HG02798 (cell line): Measurements from ENCODE around the gene MS4A8.
"Not testable (repeated sequence)": the region's sequence is repeated elsewhere in the genome, so short reads cannot be mapped to it uniquely, and the experiment has no call there.

Experiments used
- ATAC-seq: cut with Tn5 transposase; IDR thresholded peaks from one replicate; pipeline ENCODE4 v1.9.1; 2021; ENCODE audit warnings: mild to moderate bottlenecking; ENCODE audit not compliant: unreplicated experiment, poor library complexity

MS4A8 gene

DNA sequence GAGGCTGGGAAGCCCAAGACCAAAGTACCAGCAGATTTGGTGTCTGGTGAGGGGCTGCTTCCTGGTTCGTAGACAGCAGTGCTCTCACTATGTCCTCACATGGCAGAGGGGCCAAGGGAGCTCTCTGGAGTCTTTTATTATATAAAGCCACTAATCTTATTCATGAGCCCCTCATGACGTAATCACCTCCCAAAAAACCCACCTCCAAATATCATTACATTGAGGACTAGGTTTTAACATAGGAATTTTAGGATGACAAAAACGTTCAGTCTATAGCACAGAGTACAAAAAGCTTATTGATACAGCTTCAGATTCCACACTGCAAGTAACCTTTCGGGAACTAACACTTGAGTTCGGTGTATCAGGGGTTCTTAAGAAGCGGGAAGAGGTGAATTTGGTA is 21.0 kb downstream of the MS4A8 start:
- no peak for ATAC-seq

DNA sequence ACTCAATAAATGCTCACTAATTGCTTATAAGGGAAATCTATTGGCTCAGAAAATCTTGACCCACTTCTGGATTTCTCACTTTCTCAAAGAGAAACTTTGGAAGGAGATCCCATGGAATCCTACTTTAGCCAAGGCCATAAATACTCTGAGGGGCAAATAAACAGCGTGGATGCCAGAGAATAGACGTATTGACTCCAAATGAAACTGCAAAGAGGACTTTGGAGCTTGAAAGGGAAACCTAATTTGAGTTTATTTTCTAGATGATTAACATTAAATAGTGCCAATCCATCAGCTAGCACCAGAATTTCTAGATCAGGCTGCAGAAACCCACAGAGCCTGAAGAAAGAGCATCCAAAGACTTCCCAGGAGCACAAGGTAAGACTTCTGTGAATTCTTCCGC is 25.0 kb downstream of the MS4A8 start, which contains the start of gene MS4A18:
TSS of gene MS4A18 (plus strand) at position 301 of the 400 bp plus-strand sequence.
- no peak for ATAC-seq

DNA sequence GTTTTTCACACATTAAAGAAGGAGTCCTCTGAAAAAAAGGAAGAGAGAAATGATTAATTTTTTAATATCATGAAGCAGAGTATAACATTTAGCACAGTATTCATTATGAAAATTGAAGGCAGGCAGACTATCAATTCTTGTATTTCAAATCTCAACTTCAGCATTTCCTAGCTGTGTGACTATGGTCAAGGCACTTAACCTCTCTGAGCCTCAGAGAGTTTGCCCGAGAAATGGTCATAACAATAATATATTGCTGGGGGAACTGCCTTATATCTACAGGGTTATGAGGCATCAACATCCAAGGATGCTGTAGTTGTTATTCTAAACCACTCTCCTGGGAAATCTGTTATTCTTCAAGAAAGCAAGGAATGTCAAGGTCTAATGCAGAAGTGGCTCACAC is 26.2 kb downstream of the MS4A8 start:
- ATAC-seq, result no peak

DNA sequence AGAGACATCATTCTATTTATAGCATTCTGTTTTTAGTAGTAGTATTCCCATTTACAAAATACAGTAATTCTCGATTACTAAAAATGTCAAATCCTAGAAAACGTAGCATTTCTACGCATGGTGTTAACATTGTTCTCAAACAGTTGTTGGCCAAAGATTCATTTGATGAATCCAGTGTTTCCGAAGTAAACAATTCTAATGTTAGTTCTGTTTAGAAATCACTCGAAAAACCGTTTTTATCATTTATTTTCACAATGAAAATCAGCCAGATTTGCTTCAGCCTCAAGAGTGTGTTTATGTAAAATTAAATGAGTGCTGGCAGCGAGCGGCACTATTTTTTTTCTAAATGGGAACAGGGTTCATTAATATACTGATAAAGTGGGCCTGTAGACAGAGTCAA is 32.2 kb downstream of the MS4A8 start:
- no peak for ATAC-seq

DNA sequence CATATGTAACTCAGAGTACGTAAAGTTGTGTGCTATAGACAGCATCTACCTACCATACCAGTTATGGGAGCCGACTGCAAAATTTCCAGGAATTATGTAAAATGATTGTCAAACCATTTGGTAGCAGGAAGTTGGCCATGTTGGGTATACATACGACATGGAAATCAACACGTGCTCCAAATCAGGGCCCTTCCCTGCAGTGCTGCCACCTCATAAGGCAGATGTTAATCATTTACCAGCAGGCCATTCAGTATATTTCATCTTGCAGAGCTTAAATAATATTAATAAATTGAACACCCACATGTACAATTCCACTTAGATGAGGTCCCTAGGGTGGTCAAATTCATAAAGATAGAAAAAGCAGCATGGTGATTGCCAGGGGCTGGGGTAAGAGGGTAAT is 34.9 kb downstream of the MS4A8 start:
- no peak for ATAC-seq

DNA sequence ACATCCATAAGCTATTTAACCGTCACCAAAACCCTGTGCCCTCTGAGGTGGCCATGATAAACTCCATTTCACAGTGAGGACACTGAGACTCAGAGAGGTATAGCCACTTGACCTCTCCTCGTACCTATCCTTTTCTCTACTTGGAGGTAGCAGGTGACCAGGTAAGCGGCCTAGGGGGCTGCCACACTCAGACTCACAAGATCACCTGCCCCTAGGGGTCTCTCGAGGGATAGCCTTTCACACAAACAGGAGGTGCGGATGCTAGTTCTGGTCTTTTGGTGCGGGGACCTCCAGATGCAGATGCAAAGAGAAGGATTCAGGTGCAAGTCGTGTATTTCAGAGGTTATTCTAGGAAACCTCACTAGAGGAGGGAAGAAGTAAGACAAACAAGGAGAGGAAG is 39.7 kb downstream of the MS4A8 start:
- ATAC-seq, result no peak

DNA sequence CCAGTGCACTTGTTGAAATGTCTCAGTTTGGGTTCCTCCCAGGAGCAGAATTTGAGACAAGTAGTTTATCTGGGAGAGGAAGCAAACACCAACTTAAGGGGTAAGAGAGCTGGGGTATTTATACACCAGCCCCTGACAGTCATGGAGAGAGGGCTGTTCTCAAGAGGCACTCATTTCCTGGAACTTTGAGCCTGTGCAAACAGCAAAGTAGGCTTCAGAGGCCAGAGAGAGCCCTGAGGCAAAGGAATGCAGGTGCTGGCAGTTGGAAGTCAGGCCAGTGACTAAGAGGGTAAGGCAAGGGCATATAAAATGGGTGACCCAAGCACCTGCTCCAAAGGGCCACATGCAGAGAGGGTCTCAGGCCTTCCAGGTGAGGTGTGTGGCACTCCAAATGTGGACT is 41.2 kb downstream of the MS4A8 start:
- ATAC-seq, result no peak

DNA sequence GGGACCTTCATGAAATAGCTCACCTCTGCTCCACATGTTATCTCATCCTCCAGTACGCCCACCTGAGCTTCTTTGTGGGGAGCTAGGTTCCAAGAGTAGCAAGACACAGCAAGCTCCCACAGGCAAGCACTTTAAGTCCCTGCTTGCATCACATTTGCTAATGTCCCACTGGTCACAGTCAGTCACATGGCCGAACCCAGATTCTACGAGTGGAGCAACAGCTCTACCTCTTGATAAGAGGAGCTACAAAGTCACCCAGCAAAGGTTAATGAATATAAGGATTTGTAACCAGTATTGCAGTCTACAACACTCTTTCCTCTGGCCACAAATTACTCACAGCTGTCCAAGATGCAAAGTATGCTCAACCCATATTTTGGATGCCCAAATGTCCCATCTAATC is 42.0 kb downstream of the MS4A8 start:
- ATAC-seq, result no peak

DNA sequence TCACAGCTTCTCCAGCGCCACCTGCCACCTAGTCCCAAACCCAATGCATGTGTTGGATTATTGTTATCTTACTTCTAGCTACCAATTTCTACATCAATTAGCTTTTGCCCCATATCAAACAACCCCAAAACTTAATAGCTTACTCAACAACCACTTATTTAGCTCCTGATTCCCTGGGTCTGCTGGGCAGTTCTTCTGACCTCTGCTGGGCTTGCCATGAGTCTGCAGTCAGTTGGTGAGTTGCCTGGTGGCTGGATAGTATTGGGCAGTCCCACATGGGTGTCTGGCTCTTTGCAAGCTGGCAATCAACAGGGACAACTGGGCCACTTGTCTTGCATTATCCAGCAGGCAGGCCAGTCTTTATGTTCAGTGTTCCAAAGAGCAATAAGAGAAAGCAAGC is 43.6 kb downstream of the MS4A8 start:
- no peak for ATAC-seq

DNA sequence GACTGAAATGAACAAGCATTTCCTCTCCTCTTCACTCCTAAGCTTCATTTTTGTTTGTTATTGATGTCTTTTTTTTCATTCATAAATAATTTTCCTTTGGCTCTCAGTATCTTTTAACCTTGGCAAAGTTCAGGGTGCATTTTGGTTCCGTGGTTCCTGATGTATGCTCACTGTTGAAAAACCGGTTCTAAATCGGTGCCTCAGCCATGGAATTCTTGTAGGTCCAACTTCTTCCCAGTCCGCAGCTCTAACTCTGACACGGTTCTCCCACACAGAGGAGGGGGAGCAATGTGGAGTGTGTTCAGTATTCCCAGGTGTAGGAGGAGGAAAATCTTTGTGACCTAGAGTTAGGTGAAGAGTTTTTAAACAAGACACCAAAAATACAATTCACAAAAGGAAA is 44.7 kb downstream of the MS4A8 start:
- no peak for ATAC-seq

DNA sequence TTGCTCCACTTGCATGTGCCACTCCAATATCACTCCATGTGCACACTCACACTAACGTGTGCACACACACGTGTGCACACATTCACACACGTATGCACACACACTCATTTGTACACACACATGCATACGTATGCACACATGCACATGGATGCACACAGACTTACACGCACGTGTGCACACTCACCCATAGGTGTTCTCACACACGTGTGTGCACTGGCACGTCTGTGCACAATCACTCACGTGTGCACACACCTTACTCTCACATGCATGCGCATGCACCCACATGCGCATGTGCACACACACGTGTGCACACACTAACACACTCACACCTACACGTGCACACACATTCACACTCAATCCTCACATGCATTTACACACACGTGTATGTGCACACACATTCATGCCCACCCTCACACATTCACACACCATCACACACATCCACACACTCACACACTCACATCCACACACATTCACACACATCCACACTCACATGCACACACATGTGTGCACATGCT is 48.0 kb downstream of the MS4A8 start:
- no peak for ATAC-seq

DNA sequence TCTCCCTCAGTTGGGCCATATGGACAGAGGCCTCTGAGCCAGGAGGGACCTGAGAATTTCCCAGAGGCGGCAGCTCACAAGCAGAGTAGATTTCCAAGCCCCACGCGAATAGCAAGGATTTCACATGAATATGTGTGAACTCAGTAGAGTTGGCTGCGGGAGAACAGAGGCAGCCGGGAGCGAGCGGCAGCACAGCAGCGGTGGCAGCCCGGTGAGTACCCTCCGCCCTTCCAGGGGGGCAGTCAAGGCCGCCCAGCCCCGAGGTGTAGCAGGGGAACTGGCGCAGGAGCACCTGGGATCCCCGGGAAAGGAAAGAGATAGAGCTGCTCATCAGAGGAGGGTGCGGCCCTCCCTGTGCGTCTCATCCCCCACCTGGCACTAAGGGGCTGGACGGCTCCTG is 48.8 kb downstream of the MS4A8 start:
- ATAC-seq, result no peak

DNA sequence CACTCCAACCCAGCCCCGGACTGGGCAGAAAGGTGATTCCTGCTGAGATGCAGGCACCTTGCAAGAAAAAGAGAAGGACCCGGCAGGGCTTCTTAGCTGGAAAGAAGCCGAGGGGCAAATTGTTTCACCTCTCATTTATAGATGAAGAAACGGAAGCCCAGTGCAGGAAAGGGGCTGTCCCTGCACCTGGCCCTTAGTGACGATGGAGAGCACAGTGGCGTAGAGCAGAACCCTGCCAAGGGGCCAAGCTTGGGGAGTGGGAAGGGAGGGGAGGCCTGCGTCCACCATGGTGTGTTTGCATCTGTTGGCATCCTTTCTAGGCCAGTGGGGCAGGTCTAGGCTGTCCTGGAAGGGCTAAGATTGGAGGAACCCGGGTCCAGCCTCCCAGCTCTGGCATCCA is 49.4 kb downstream of the MS4A8 start:
- ATAC-seq, result no peak

DNA sequence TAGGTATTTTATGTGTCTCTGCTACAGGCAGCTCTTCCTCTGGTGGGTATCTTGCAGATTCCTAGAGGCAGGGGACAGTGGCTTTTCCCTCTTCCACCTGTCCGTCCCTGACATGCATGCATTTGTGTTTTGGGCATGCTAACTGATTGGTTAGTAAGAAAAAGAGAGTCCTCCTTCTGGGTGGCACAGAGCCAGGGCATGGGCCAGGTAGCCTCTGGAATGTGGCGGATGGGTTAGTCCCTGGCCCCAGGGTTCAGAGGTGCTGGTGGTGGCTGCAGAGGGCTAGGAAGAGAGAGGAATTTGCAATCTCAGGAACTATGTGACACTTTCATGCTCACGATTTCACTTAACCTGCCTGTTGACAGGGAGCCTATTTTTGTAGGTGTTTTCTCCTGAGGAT is 51.5 kb downstream of the MS4A8 start:
- no peak for ATAC-seq

DNA sequence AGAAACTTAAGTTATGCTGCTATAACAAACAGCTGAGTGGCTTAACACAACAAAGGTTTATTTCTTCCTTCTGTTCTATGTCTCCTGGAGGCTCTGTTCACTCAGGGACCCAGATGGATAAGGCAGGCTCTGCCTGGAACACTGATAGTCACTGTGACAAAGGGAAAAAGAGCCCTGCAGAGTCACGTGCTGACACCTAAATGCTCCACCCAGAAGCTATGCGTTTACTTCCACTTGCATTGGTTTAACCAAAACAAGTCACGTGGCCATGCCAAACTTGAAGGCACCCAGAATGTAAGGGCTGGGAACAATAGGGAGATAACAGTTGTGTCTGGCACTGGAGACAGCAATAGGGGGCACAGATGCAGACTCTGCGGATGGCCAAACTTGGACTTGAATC is 53.9 kb downstream of the MS4A8 start:
- ATAC-seq, result no peak

DNA sequence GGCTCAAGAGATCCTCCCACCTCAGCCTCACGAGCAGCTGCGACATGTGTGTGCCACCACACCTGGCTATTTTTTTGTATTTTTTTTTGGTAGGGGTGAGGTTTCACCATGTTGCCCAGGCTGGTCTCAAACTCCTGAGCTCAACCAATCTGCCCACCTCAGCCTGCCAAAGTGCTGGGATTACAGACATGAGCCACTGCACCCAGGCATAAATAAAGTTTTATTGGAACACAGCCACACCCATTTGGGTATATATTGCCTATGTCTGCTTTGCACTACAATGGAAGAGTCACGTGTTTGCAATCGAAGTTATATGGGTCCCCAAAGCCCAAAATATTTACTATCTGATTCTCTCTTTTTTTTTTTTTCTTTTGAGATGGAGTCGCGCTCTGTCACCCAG is 55.5 kb downstream of the MS4A8 start:
- no peak for ATAC-seq

DNA sequence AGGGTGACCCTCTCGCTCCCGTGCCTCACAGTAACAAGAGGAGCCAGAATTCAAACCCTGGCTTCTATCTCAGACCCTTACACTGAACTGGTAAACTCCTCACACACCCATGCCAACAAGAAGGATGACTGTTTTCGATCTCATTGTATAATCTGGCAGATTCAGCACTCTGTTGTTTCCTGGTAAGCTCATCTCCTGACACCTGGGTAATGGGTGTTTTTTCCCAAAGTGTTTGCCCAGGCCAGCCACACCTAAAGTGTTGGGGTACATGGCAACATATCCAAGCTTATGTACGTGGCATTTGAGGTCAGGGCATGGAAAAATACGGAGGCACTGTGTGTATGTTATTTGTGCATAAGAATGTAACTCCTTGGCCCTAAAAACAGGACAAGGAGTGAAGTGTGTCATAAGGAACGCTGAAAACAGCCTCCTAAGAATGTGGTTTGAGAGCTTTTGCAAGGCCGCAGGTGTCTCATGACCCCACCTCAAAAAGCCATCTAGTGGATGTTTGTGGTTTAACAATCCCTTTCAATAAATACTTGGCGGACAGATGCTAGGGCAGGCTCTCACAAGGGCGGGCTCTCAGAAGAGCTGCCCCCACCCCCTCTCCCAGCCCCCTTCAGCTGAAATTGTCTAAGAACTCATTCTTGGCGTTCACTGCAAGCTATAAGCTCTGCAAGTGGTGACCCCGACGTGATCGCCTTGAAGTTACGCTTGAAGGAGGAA is 57.1 kb downstream of the MS4A8 start, which contains the start of gene MS4A15:
TSS of gene MS4A15 (plus strand) at position 561 of the 726 bp plus-strand sequence. CDS start 6,867 bp downstream, outside the sequence.
- no peak for ATAC-seq

DNA sequence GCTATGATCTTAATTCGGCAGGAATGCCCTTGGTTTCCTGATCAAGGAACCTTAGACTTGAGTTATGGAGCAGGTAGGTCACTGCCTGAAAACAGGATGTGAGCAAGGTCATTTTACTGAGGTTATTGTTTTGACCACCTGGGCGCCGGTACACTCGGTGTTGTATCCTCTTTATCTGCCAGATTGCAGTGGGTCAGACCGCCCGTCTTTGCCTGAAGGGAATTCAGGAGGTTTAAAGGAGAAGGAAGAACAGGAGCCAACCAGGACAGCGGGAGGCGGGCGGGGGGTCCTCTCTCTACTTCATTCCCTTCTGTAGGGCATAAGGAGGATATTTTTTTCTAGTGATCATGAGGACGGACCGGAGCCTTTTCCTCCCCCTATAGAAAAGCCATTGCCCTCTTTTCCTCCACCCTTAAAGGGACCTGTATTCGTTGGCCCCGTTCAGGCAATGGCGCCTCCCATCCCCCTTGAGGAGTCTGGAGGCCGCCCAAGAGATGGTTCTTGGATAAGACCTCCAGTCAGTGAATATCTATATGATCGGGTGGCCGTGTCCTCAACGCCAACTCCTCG is 57.9 kb downstream of the MS4A8 start:
- ATAC-seq, result no peak

DNA sequence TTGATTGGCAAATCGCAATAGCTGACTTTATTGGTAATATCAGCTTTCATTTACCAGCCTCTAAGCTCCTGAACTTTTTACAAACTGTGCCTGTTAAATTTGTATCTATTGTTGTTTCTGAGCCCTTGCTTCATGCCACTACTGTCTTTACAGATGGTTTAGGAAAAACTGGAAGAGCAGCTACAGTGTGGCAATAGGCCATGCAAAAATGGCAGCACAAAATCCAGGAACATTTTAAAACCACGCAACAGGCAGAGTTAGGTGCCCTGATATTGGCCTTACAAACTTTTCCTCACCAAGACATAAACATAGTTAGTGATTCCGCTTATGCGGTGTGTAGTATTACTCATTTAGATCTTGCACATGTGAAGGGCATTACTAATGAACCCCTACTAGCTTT is 59.3 kb downstream of the MS4A8 start:
- ATAC-seq, result not testable (repeated sequence)

DNA sequence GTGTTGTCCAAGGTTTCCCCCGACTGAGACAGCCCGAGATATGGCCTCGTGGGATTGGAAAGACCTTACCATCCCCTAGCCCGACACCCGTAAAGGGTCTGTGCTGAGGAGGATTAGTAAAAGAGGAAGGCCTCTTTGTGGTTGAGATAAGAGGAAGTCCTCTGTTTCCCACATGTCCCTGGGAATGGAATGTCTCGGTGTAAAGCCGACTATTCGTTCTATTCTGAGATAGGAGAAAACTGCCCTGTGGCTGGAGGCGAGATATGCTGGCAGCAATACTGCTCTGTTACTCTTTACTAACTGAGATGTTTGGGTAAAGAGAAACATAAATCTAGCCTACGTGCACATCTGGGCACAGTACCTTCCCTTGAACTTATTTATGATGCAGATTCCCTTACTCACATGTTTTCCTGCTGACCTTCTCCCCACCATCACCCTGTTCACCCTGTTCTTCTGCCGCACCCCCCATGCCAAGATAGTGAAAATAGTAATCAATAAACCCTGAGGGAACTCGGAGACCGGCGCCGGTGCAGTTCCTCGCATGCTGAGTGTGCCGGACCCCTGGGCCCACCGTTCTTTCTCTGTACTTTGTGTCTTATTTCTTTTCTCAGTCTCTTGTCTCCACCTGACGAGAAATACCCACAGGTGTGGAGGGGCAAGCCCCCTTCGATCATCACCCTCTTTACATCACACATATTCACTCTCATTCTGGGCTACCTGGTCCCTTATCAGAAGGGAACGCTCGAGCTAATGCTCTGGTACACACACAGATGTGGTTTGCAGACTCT is 60.2 kb downstream of the MS4A8 start:
- not testable (repeated sequence) for ATAC-seq
